T-cell (primary cell): Measurements from ENCODE around the gene GABARAP. TPM values are rescaled to one million over a fixed set of nuclear protein-coding genes. Genes with fewer than 3 reads are reported as not detected.
A peak's percentile ranks its signal among the peaks of the same experiment; 100 is the strongest.

Experiments
- ATAC-seq, 4 experiments: fragments of 200-7000 bp in 3 of 4; fragments of 150-1000 bp in 1 of 4; cut with Tn5 transposase; replicated peaks in 1 of 4; 1 replicate in 3 of 4; 2 replicates in 1 of 4; pipeline ENCODE4 v1.10.0; 2021; ENCODE audit warnings: moderate library complexity in 3 of 4, mild to moderate bottlenecking in 2 of 4, moderate number of reproducible peaks in 1 of 4
- CTCF ChIA-PET, 2 donors: fragments of 300-600 bp; sonication (Branson Sonifier 250); formaldehyde crosslinking; loops; one replicate each; lab custom pipeline; 2022; ENCODE audit warnings: antibody characterized with exemption in 2 of 2; lab: Charles Lee
- POLR2A ChIA-PET, 2 donors: fragments of 300-600 bp; sonication (Branson Sonifier 250); formaldehyde crosslinking; loops; one replicate each; lab custom pipeline; 2022; ENCODE audit warnings: antibody characterized with exemption in 2 of 2; lab: Charles Lee
- DNase-seq, 35 experiments: peaks; one replicate each; pipeline versions ENCODE4 v3.0.0 to v3.0.0-alpha.2; 2013 to 2023
- H3K27ac ChIP-seq: one replicate; pipeline ENCODE4 v1.5.1; 2013; ENCODE audit warnings: low read length
- H3K27me3 ChIP-seq, 2 experiments: replicated peaks in 1 of 2; 1 replicate in 1 of 2; 2 replicates in 1 of 2; pipeline versions ENCODE4 v1.6.1 to v1.7.0; 2013; ENCODE audit warnings: low read length in 1 of 2, mixed read lengths in 1 of 2; ENCODE audit not compliant: control insufficient read depth in 2 of 2, insufficient read depth in 2 of 2; ENCODE audit errors: extremely low read depth in 1 of 2
- H3K36me3 ChIP-seq, 2 donors: 1 replicate in 1 of 2; 2 replicates in 1 of 2; pipeline versions ENCODE4 v1.6.1 to v1.7.0; 2013; ENCODE audit warnings: low read length in 1 of 2; ENCODE audit not compliant: control insufficient read depth in 2 of 2, insufficient read depth in 1 of 2; ENCODE audit errors: extremely low read depth in 1 of 2
- H3K4me1 ChIP-seq, 2 experiments: 1 replicate in 1 of 2; 2 replicates in 1 of 2; pipeline versions ENCODE4 v1.6.1 to v1.7.0; 2013; ENCODE audit warnings: low read length in 2 of 2, mixed read lengths in 1 of 2; ENCODE audit not compliant: insufficient read depth in 2 of 2, control insufficient read depth in 1 of 2; ENCODE audit errors: extremely low read depth in 1 of 2
- H3K4me3 ChIP-seq, 2 donors: 1 replicate in 1 of 2; 2 replicates in 1 of 2; pipeline versions ENCODE4 v1.5.1 to v1.7.0; 2013; ENCODE audit warnings: mild to moderate bottlenecking in 2 of 2, low read length in 1 of 2, moderate library complexity in 1 of 2; ENCODE audit not compliant: control insufficient read depth in 1 of 2; ENCODE audit errors: extremely low read depth in 1 of 2
- H3K9me3 ChIP-seq: 2 replicates; pipeline ENCODE4 v1.7.0; 2013
- H3K27ac Mint-ChIP-seq, 2 donors: one replicate each; pipeline ENCODE4 v1.8.0; 2020 to 2021; ENCODE audit warnings: mild to moderate bottlenecking in 2 of 2, mixed read lengths in 2 of 2
- H3K27me3 Mint-ChIP-seq, 2 donors: one replicate each; pipeline ENCODE4 v1.8.0; 2021 to 2022; ENCODE audit warnings: mixed read lengths in 2 of 2
- H3K36me3 Mint-ChIP-seq: one replicate; pipeline ENCODE4 v1.8.0; 2021; ENCODE audit warnings: mixed read lengths
- H3K4me1 Mint-ChIP-seq, 3 donors: one replicate each; pipeline ENCODE4 v1.8.0; 2020 to 2022; ENCODE audit warnings: mixed read lengths in 3 of 3, mild to moderate bottlenecking in 1 of 3
- H3K4me3 Mint-ChIP-seq, 3 donors: one replicate each; pipeline ENCODE4 v1.8.0; 2020 to 2022; ENCODE audit warnings: mild to moderate bottlenecking in 3 of 3, mixed read lengths in 3 of 3, moderate library complexity in 3 of 3
- H3K9me3 Mint-ChIP-seq, 3 donors: one replicate each; pipeline ENCODE4 v1.8.0; 2020 to 2022; ENCODE audit warnings: mixed read lengths in 3 of 3
- WGBS: methylation state at CpG from one replicate; pipeline ENCODE4 v1.1.5; 2013; ENCODE audit warnings: missing lambda C conversion rate; ENCODE audit not compliant: insufficient coverage; 5-methylcytosine and 5-hydroxymethylcytosine counted together
- total RNA-seq, 35 experiments: library from RNA in 6 of 35; stranded (reverse) in 6 of 35; fragments of 120-200 nt in 1 of 35; gene quantifications; one replicate each; pipeline versions ENCODE4 v1.2.1 to v1.2.4 and lab custom pipeline; 2013 to 2026

The GABARAP gene
- total RNA-seq, 5 donors from 2014 or later (not counting 1 experiment from before 2014, with no cell fraction given): 197 to 278 (median 276) TPM

DNA sequence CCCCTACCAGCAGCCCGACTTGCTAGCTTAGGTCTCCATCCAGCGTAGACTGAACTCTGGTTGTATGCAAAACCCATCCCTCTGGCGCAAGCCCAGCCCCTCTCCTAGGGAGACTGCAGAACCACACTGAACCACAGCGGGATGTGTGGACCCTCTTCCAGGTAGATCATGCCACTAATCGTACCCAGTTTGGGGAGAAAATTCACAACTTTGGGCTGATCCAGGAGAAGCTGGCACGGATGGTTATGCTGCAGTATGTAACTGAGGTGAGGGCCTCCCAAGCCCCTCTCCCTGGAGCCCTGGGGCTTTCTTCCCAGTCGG is 19.3 kb downstream of the GABARAP start:
- ChIA-PET POLR2A (no interaction called here), CTCF (no interaction called here)
- no peak overlapping the region for H3K27ac Mint-ChIP-seq
- no peak for DNase-seq
- Histone ChIP-seq H3K27ac (no peak overlapping the region), H3K27me3 (no peaks in the 10 kb centered on the region), H3K36me3 (peaks cover 11 to 64% of the 10 kb centered on the region in 2 donors), H3K4me3 (no peak overlapping the region), H3K9me3 (no peaks in the 10 kb centered on the region), H3K4me1 (peaks cover 20 to 34% of the 10 kb centered on the region in 2 experiments)
- ATAC-seq: no peak
- no peak overlapping the region for H3K4me3 Mint-ChIP-seq
- 95% methylated on average over 6 of the region's 7 CpGs for WGBS
- H3K4me1 Mint-ChIP-seq: peaks cover 29 to 35% (median 31%) of the 10 kb centered on the region in 3 donors
- no peaks in the 10 kb centered on the region for H3K27me3 Mint-ChIP-seq
- peaks cover 13% of the 10 kb centered on the region for H3K36me3 Mint-ChIP-seq
- H3K9me3 Mint-ChIP-seq: no peaks in the 10 kb centered on the region

DNA sequence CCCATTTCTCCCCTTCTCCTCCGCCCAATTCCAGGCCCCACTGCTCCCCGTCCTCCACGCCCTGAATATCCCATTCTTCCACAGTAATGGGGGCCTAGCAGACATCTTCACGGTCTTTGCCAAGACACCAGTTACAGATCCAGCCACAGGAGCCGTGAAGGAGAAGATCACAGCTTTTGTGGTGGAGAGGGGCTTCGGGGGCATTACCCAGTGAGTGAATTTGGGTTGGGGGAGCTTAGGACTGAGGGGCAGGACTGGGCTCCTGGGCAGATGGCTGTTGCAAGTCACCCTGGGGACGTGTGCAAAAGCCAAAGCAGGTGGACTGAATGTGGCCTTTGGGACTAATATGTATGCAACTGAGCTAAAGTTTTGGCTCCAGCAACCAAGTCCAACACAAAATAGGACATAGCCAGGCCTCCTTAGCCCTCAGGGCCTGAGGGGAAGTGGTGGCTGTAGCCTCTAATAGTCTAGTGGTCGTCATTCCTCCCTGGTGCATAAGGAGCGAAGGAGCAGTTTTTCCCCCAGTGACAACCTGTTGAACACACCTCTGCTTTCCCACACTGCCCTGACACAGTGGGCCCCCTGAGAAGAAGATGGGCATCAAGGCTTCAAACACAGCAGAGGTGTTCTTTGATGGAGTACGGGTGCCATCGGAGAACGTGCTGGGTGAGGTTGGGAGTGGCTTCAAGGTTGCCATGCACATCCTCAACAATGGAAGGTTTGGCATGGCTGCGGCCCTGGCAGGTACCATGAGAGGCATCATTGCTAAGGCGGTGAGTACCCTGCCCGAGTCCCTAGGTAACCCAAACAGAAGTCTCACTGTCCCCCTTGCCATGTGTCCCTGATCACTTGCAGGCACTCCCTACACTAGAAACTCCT is 19.9 kb downstream of the GABARAP start:
- Mint-ChIP-seq H3K27ac (peak overlapping the region in 1 of 2 donors; percentile 18), H3K4me3 (no peak overlapping the region), H3K27me3 (no peaks in the 10 kb centered on the region), H3K4me1 (peaks cover 35 to 39% (median 35%) of the 10 kb centered on the region in 3 donors), H3K9me3 (no peaks in the 10 kb centered on the region), H3K36me3 (peaks cover 11% of the 10 kb centered on the region)
- ChIA-PET POLR2A (no interaction called here), CTCF (interaction anchor here in 1 of 2 donors (1.1 kb wide), 1 partner anchor 10 kb away, joined by 3 read pairs; no protein-coding TSS in a partner anchor)
- Histone ChIP-seq H3K9me3 (no peaks in the 10 kb centered on the region), H3K27ac (no peak overlapping the region), H3K4me1 (peaks cover 20 to 39% of the 10 kb centered on the region in 2 experiments), H3K27me3 (no peaks in the 10 kb centered on the region), H3K4me3 (no peak overlapping the region), H3K36me3 (peaks cover 8 to 59% of the 10 kb centered on the region in 2 donors)
- no peak for ATAC-seq
- no peak for DNase-seq
- 91% methylated on average over 12 of the region's 15 CpGs for WGBS

DNA sequence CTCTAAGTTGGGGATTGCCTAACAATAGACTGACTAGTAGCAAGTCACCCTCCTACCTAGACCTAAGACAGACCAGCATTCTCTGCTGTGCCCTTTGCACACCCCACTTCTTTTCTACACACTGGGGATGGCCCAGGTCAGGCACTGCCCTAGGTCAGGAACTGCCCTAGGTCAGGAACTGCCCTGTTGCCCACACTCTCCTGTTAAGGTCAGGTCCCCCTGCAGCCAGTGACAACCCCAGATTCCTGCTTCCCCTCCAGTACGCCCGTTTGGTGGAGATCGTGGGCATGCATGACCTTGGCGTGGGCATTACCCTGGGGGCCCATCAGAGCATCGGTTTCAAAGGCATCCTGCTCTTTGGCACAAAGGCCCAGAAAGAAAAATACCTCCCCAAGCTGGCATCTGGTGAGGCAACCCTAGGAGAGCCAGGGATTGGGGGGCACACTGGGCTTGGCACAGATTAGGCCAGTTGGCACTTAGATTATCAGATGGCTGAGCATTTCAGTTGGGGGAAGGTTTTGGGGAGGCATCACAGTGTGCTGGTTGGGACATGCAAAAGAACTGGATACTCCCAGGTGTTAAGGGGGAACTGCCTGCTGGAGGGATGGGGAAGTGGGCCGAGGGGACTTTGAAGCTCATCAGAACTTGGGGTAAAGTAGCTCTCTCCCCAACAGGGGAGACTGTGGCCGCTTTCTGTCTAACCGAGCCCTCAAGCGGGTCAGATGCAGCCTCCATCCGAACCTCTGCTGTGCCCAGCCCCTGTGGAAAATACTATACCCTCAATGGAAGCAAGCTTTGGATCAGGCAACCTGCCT is 20.8 kb downstream of the GABARAP start:
- POLR2A ChIA-PET: no interaction called here
- Histone ChIP-seq H3K4me3 (no peak overlapping the region), H3K4me1 (peaks cover 25 to 46% of the 10 kb centered on the region in 2 experiments), H3K36me3 (peaks cover 7 to 50% of the 10 kb centered on the region in 2 donors), H3K27ac (no peak overlapping the region), H3K27me3 (no peaks in the 10 kb centered on the region), H3K9me3 (no peaks in the 10 kb centered on the region)
- 89% methylated on average over 8 of the region's 10 CpGs for WGBS
- Mint-ChIP-seq H3K9me3 (no peaks in the 10 kb centered on the region), H3K4me1 (peaks cover 39 to 44% (median 40%) of the 10 kb centered on the region in 3 donors), H3K4me3 (peak overlapping the region; percentile 36 to 91 (median 90)), H3K27ac (peak overlapping the region; percentile 90 to 92), H3K27me3 (no peaks in the 10 kb centered on the region), H3K36me3 (peaks cover 11% of the 10 kb centered on the region)
- no peak for ATAC-seq
- CTCF ChIA-PET: interaction anchor here in 1 of 2 donors (0.5 to 1.7 kb wide), 10 partner anchors 11 to 377 kb away, joined by 3 to 12 read pairs (median 4); partner anchors contain the start of genes GABARAP, PHF23 and TMEM102
- DNase-seq: no peak

DNA sequence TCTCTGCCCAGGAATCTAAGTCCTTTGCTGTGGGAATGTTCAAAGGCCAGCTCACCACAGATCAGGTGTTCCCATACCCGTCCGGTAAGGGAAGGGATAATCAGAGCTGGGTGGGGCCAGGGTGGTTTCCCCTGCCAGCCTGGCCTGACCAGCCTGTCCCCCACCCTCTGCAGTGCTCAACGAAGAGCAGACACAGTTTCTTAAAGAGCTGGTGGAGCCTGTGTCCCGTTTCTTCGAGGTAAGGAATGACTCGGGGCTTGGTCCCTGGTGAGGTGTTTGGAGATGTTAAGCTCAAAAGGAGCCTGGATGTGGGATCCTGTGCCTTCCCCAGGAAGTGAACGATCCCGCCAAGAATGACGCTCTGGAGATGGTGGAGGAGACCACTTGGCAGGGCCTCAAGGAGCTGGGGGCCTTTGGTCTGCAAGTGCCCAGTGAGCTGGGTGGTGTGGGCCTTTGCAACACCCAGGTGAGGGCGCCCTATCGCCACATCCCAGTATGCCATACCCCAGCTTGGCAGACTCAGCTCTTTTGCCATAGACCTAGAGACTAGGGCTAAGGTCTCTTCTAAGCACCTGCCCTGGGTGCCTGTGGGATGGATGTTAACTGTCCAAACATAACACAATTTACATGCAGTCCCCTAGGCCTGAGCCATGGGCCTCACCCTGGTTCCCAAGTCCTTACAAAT is 21.5 kb downstream of the GABARAP start:
- ChIA-PET CTCF (interaction anchor here in 1 of 2 donors (0.5 to 1.7 kb wide), 10 partner anchors 12 to 378 kb away, joined by 3 to 12 read pairs (median 4); partner anchors contain the start of genes GABARAP, PHF23 and TMEM102), POLR2A (no interaction called here)
- Histone ChIP-seq H3K4me3 (peak overlapping the region; percentile 81 to 86), H3K9me3 (no peaks in the 10 kb centered on the region), H3K4me1 (peaks cover 33 to 53% of the 10 kb centered on the region in 2 experiments), H3K36me3 (peaks cover 7 to 44% of the 10 kb centered on the region in 2 donors), H3K27ac (peak overlapping the region; percentile 61), H3K27me3 (no peaks in the 10 kb centered on the region)
- Mint-ChIP-seq H3K9me3 (no peaks in the 10 kb centered on the region), H3K4me3 (peak overlapping the region; percentile 89 to 91 (median 90)), H3K36me3 (peaks cover 8% of the 10 kb centered on the region), H3K27me3 (no peaks in the 10 kb centered on the region), H3K4me1 (peaks cover 47 to 51% (median 47%) of the 10 kb centered on the region in 3 donors), H3K27ac (peak overlapping the region; percentile 90 to 92)
- DNase-seq (peak in 32 of 35 experiments; percentile 25 to 78 (median 52)), ATAC-seq (peak; percentile 41 to 61 (median 48))
- WGBS: 37% methylated on average over 7 of the region's 11 CpGs

DNA sequence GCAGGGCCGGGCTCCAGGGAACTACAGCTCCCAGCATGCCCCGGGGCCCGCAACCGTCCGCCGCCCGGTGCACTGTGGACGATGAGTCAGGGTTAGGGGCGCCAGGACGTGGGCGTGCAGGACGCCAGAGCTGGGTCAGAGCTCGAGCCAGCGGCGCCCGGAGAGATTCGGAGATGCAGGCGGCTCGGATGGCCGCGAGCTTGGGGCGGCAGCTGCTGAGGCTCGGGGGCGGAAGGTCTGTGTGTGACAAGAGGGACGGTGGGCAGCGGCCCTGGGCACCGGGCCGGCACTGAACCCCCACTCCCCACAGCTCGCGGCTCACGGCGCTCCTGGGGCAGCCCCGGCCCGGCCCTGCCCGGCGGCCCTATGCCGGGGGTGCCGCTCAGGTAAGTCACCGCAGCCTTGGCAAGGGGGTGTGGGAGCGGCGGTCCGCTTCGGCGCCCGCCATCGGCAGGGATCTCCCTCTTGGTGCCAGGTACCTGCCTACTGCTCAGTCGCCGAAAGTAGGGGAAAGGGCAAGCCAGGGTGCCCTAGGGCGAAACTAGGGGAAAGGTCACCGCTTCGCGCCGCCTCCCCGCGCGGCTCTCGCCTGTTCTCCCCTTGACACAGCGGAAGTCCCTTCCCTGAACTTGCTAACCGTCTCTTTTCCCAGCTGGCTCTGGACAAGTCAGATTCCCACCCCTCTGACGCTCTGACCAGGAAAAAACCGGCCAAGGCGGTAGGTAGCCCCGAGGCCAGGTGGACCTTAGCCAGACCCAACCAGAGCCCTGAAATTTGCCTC is 22.2 kb downstream of the GABARAP start, which contains the start of the genes ACADVL and DLG4:
TSS of gene ACADVL (plus strand) at position 127 of the 781 bp plus-strand sequence. CDS start at position 174, 47 bp downstream.
TSS of gene DLG4 (minus strand) at position 25 of the 781 bp plus-strand sequence.
- ATAC-seq (peak; percentile 66 to 76 (median 70)), DNase-seq (peak in 34 of 35 experiments; percentile 45 to 82 (median 62))
- Mint-ChIP-seq H3K36me3 (peaks cover 8% of the 10 kb centered on the region), H3K9me3 (no peaks in the 10 kb centered on the region), H3K27me3 (no peaks in the 10 kb centered on the region), H3K4me3 (peak within 1 kb of the TSS; percentile 89 to 91 (median 90)), H3K4me1 (peaks cover 52 to 57% (median 54%) of the 10 kb centered on the region in 3 donors), H3K27ac (peak within 1 kb of the TSS; percentile 98 to 99)
- Histone ChIP-seq H3K27me3 (no peaks in the 10 kb centered on the region), H3K27ac (peak within 1 kb of the TSS; percentile 80), H3K9me3 (no peaks in the 10 kb centered on the region), H3K4me1 (peaks cover 39 to 60% of the 10 kb centered on the region in 2 experiments), H3K36me3 (peaks cover 7 to 37% of the 10 kb centered on the region in 2 donors), H3K4me3 (peak within 1 kb of the TSS; percentile 81 to 86)
- CTCF ChIA-PET: interaction anchor here (0.9 to 1.7 kb wide), 8 partner anchors 15 to 468 kb away, joined by 3 to 12 read pairs (median 6); partner anchors contain the start of genes PHF23 (in 2 of the 2), DVL2 (in 1 of the 2) and GABARAP (in 1 of the 2)
- POLR2A ChIA-PET: no interaction called here
- under 1% methylated on average over 46 of the region's 63 CpGs for WGBS
